NT2/D1 (cell line): ENCODE data around the gene SLC30A7.
"Not testable (repeated sequence)": the region's sequence is repeated elsewhere in the genome, so short reads cannot be mapped to it uniquely, and the experiment has no call there.

Experiments used
- DNase-seq: peaks from one replicate; pipeline ENCODE4 v3.0.0-alpha.2; 2011; ENCODE audit warnings: low read depth, low spot score
- H3K27me3 ChIP-seq: 2 replicates; pipeline ENCODE4 v1.6.0; 2011; ENCODE audit warnings: mild to moderate bottlenecking; ENCODE audit not compliant: insufficient read length, insufficient read depth
- H3K36me3 ChIP-seq: 2 replicates; pipeline ENCODE4 v1.6.1; 2011; ENCODE audit warnings: mild to moderate bottlenecking, low read length, mixed read lengths; ENCODE audit not compliant: insufficient read depth, insufficient read length
- H3K4me1 ChIP-seq: 2 replicates; pipeline ENCODE4 v1.5.1; 2011; ENCODE audit not compliant: insufficient read depth, insufficient read length
- H3K4me3 ChIP-seq: 2 replicates; pipeline ENCODE4 v1.5.1; 2011; ENCODE audit warnings: low read depth; ENCODE audit not compliant: insufficient read length
- H3K9ac ChIP-seq: 2 replicates; pipeline ENCODE4 v1.6.0; 2011; ENCODE audit warnings: low read depth; ENCODE audit not compliant: insufficient read length
- H3K9me3 ChIP-seq: 2 replicates; pipeline ENCODE4 v1.5.1; 2011; ENCODE audit warnings: mild to moderate bottlenecking, low read length; ENCODE audit not compliant: insufficient read depth
- SUZ12 ChIP-seq: IDR thresholded peaks from 2 replicates; pipeline ENCODE4 v1.6.1; 2011; ENCODE audit not compliant: insufficient read length, insufficient read depth; ENCODE audit errors: extremely low read depth
- YY1 ChIP-seq: IDR thresholded peaks from 2 replicates; pipeline ENCODE4 v1.6.1; 2011; ENCODE audit not compliant: insufficient read length, insufficient read depth
- ZNF274 ChIP-seq: IDR thresholded peaks from 2 replicates; pipeline ENCODE4 v1.6.1; 2011; ENCODE audit warnings: mild to moderate bottlenecking, low read depth, low read length

Gene SLC30A7

GRCh38 chr1:100895540-100896480, at the start of gene SLC30A7:
Gene SLC30A7, plus strand, starts transcription at chr1:100896090. Its CDS starts 173 bp downstream, at chr1:100896263.
- peak; percentile 85 for DNase-seq
- TF ChIP-seq YY1, result no peak
- TF ChIP-seq SUZ12, result no peak
- no peak for TF ChIP-seq ZNF274
- Histone ChIP-seq H3K36me3 (peaks cover 46% of the 10 kb centered on the region), H3K9me3 (peaks cover 21% of the 10 kb centered on the region), H3K4me1 (no peaks in the 10 kb centered on the region), H3K9ac (peak within 1 kb of the TSS; percentile 95), H3K27me3 (no peaks in the 10 kb centered on the region), H3K4me3 (peak within 1 kb of the TSS; percentile 95)

GRCh38 chr1:100847361-100848082, 48.4 kb upstream of the SLC30A7 start:
- H3K9ac ChIP-seq, result no peak overlapping the region
- H3K36me3 ChIP-seq, result no peaks in the 10 kb centered on the region
- no peak for DNase-seq
- H3K4me3 ChIP-seq, result no peak overlapping the region
- H3K4me1 ChIP-seq, result no peaks in the 10 kb centered on the region
- TF ChIP-seq ZNF274, result no peak
- no peak for TF ChIP-seq YY1
- no peak for TF ChIP-seq SUZ12
- no peaks in the 10 kb centered on the region for H3K27me3 ChIP-seq
- no peaks in the 10 kb centered on the region for H3K9me3 ChIP-seq

DNA sequence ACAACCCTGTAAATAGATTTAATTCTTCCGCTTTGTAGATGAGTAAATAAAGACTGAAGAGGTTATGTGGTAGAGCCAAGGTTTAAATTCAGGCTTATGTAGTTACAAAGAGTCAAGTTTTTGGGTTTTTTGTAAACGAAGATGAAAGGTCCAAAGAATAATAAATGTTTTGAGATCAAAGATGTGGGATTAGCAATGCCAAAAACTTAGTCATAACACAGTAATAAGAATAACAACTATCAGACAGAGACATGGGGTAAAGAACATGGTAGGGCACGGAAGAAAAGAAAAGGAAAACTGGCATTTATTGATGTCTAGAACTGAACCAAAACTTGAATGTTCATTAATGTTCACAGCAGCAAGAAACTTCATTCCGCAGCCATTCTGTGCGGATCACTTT, 44.2 kb upstream of the SLC30A7 start:
- Histone ChIP-seq H3K27me3 (no peaks in the 10 kb centered on the region), H3K9me3 (no peaks in the 10 kb centered on the region), H3K9ac (no peak overlapping the region), H3K36me3 (no peaks in the 10 kb centered on the region), H3K4me3 (no peak overlapping the region), H3K4me1 (no peaks in the 10 kb centered on the region)
- TF ChIP-seq YY1, result no peak
- TF ChIP-seq ZNF274, result no peak
- TF ChIP-seq SUZ12, result no peak
- no peak for DNase-seq

DNA sequence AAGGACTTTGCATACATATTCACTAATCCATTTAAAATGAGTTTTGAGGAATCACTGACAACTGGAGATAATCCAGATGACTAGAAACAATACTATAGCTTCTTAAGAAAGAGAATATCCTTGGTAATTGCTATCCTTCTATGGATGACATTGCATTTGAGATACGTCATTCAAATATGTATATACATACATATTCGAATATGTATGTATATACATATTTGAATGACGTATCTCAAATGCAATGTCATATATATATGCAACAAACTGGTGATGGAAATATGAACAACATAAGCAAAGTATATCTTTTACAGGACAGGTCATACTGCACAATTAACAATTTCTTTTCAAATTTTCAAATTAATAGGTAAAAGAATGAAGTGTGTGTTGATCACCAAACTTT, 42.9 kb upstream of the SLC30A7 start:
- H3K36me3 ChIP-seq, result no peaks in the 10 kb centered on the region
- no peaks in the 10 kb centered on the region for H3K27me3 ChIP-seq
- H3K4me3 ChIP-seq, result no peak overlapping the region
- no peak for DNase-seq
- H3K9me3 ChIP-seq, result no peaks in the 10 kb centered on the region
- H3K9ac ChIP-seq, result no peak overlapping the region
- H3K4me1 ChIP-seq, result no peaks in the 10 kb centered on the region
- TF ChIP-seq YY1 (no peak), SUZ12 (no peak), ZNF274 (no peak)

DNA sequence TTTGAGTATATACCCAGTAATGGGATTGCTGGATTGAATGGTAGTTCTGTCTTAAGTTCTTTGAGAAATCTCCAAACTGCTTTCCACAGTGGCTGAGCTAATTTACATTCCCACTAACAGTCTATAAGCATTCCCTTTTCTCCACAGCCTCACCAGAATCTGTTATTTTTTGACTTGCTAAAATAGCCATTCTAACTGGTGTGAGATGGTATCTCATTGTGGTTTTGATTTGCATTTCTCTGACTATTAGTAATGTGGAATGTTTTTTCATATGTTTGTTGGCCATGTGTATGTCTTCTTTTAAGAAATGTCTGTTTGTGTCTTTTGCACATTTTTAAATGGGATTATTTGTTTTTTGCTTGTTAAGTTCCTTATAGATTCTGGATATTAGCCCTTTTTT, 40.8 kb upstream of the SLC30A7 start:
- H3K4me3 ChIP-seq, H3K27me3 ChIP-seq, H3K9ac ChIP-seq, DNase-seq, H3K36me3 ChIP-seq, H3K4me1 ChIP-seq, H3K9me3 ChIP-seq: not testable (repeated sequence)

DNA sequence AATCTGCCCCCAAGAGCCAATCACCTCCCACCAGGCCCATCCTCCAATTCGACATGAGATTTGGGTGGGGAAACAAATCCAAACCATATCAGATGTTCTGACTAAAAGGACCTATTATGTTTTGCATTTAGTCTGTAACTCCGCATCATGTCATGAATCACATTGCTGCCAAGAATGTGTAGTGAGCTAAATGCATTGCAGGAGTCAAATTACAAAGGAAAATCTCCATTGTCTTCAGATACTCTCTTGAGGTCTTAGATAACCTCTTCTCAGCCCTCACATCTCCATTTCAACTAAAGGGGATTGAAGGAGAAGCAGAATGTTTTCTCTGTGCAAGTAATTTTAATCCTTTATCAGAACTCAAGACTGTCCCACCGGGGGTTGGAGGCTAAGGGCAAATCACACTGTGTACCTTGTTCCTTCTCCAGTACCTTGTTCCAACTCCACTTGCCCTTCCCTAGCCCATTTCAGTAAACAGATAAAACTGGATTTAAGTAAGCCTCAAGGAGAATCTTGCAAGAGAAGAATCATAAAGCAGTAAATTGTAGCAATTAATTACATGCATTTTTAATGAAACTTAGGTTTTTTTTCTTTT, 35.4 kb upstream of the SLC30A7 start:
- Histone ChIP-seq H3K9me3 (no peaks in the 10 kb centered on the region), H3K4me1 (no peaks in the 10 kb centered on the region), H3K27me3 (no peaks in the 10 kb centered on the region), H3K4me3 (no peak overlapping the region), H3K9ac (no peak overlapping the region), H3K36me3 (no peaks in the 10 kb centered on the region)
- TF ChIP-seq ZNF274 (no peak), YY1 (no peak), SUZ12 (no peak)
- DNase-seq, result peak; percentile 16

GRCh38 chr1:100861379-100861778, 34.5 kb upstream of the SLC30A7 start:
- H3K4me1 ChIP-seq, result no peaks in the 10 kb centered on the region
- no peak overlapping the region for H3K4me3 ChIP-seq
- H3K9me3 ChIP-seq, result no peaks in the 10 kb centered on the region
- H3K27me3 ChIP-seq, result no peaks in the 10 kb centered on the region
- H3K9ac ChIP-seq, result no peak overlapping the region
- no peak for DNase-seq
- TF ChIP-seq ZNF274, result no peak
- no peak for TF ChIP-seq YY1
- TF ChIP-seq SUZ12, result no peak
- no peaks in the 10 kb centered on the region for H3K36me3 ChIP-seq
